GM10248 (cell line): ENCODE data around the gene FAM20C.

ENCODE experiments used
- CTCF ChIA-PET: fragments of 300-600 bp; sonication (Branson Sonifier 250); formaldehyde crosslinking; extraction: SDS; loops from one replicate; lab custom pipeline; 2021; ENCODE audit warnings: antibody characterized with exemption; lab: Yijun Ruan, JAX
- POLR2A ChIA-PET: fragments of 350-650 bp; sonication (Branson Sonifier 250); formaldehyde crosslinking; extraction: SDS; loops from one replicate; lab custom pipeline; 2020; ENCODE audit warnings: antibody characterized with exemption; lab: Yijun Ruan, JAX
- DNase-seq: peaks from one replicate; pipeline ENCODE4 v3.0.0; 2012; ENCODE audit errors: extremely low spot score
- CTCF ChIP-seq: IDR thresholded peaks from 2 replicates; pipeline ENCODE4 v1.5.1; 2012; ENCODE audit warnings: mild to moderate bottlenecking, low read depth; ENCODE audit errors: extremely low read depth, missing control alignments, control extremely low read depth

The FAM20C gene

GRCh38 chr7:298743-299142 is 106.4 kb downstream of the FAM20C start:
- no peak for DNase-seq
- TF ChIP-seq CTCF = no peak
- CTCF ChIA-PET = no interaction called here
- POLR2A ChIA-PET = no interaction called here

DNA sequence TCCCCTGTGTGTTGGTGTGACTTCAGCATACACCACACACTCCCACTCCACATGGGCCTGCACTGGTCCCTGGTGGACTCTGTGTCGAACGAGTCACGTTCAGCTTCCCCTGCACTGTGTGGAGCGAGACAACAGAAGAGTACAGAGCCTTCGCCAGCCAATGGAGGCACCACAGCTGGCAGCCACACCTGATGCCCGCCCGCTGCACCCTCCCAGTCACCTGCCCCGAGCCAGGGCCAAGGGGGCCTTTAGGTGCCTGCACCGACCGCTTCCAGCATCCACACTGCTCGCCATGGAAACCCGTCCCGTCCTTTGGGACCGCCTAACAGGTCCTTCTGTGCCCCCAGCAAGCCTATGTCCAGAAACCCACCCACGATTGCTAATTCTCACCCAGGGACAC is 106.8 kb downstream of the FAM20C start:
- POLR2A ChIA-PET = no interaction called here
- TF ChIP-seq CTCF = no peak
- CTCF ChIA-PET = no interaction called here
- no peak for DNase-seq

DNA sequence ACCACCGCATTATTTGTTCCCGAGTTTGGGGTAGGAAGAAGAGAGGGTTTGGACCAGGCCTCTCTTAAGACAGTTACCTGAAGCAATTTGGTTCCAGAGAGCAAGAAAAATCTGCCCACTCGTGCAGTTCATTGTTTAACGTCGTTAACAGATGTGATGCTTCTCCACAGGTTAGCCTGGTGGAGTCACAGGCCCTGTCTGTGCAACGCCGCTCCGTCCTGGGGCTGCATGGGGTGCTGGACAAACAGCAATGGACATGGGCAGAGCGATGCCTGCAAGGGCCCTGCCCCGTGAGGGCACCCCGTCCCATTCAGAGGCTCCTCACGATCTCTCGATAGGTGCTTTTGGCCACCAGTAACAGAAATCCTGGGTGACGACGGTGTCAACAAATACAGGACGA is 107.3 kb downstream of the FAM20C start:
- ChIA-PET POLR2A (no interaction called here), CTCF (no interaction called here)
- no peak for TF ChIP-seq CTCF
- no peak for DNase-seq

GRCh38 chr7:300048-300447 is 107.7 kb downstream of the FAM20C start:
- ChIA-PET CTCF (no interaction called here), POLR2A (no interaction called here)
- no peak for TF ChIP-seq CTCF
- no peak for DNase-seq

- ChIA-PET CTCF (no interaction called here), POLR2A (no interaction called here)
- no peak for DNase-seq
- TF ChIP-seq CTCF = no peak
Measured at GRCh38 chr7:300546-301290, 108.3 kb downstream of the FAM20C start.

DNA sequence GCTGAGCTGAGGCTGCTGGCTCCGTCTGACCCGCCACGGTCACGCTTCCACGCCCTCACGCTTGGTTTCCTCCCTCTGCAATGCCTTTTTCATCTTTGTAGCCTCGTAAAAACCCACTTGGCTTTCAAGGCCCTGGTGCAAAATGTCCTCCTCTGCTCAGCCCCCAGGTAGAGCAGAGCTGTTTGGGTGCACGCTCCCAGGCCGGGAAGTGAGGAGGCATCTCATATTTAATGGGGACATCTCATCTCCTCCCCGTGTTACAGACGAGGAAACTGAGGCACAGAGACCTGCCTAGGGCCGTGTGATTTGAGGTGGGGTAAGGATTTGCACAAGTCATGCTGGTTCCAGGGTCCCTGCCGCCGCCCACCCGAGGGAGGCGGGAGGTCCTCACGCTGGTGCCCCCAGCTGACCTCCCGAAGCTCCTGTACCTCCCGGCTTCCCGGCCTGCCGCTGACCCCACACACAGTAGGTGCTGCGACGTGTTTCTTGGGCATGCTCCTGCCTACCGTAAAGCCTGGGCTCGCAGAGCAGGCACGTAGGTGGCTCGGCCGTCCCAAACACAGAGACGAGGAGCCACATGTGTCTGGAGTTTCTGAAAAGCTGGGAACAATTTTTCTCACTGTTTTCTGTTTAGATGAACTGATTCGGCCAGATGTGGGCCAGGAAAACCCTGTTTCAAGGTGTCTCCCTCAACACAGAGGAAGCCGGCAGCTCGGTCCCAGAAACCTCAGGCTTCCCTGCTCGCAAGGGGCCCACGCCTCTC is 109.1 kb downstream of the FAM20C start:
- no peak for TF ChIP-seq CTCF
- POLR2A ChIA-PET = no interaction called here
- CTCF ChIA-PET = no interaction called here
- no peak for DNase-seq
